ENCODE results near the gene CSN1S1.
A peak's percentile ranks its signal among the peaks of the same experiment; 100 is the strongest.

Gene CSN1S1

DNA sequence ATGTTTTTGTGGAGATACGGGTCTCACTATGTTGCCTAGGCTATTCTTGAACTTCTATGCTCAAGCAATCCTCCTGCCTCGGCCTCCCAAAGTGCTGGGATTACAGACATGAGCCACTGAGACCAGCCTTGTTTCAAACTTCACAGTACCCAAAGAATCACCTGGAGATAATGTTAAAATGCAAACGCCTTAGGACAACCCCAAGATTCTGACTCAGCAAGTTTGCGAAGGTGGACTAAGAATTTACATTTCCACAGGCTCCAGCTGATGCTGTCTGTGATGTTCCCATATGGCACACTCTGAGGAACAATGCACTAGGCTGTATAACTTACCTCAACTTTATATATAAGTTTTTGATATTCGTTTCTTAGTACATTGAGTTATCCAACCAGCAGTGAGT lies 63.9 kb downstream of the CSN1S1 start:
- no peak for DNase-seq

DNA sequence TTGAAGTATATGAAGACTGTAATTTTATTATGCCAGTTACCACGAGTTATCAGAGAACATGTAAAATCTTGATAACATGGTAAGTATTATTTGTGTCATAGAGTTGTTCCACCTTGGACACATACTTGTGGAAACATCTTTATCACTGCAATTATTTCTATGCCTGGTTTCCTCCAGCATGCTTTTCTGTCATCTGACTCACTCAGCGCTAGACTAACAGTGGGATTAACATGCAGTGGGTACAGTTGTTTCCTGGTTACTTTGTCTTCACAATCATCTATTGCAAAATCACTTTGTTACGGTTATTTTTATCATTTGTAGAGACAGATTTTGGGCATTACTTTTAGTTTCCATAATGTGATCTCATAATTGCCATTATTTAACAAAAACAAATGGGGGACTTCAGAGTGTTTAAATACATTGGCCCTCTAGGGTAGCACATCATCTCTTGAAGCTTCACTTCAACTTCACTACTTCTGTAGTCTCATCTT lies 64.7 kb downstream of the CSN1S1 start, which contains the start of gene STATH:
TSS of gene STATH (plus strand) at position 441 of the 491 bp plus-strand sequence. CDS start 2,472 bp downstream, outside the sequence.
- peak; percentile 6 for DNase-seq
